Measurements from ENCODE around the gene ESYT1. TPM values are rescaled to one million over a fixed set of nuclear protein-coding genes. Genes with fewer than 3 reads are reported as not detected.

ESYT1 gene
- total and polyA plus RNA-seq, 11 donors, result 17.0 to 81.1 (median 43.4) TPM

DNA sequence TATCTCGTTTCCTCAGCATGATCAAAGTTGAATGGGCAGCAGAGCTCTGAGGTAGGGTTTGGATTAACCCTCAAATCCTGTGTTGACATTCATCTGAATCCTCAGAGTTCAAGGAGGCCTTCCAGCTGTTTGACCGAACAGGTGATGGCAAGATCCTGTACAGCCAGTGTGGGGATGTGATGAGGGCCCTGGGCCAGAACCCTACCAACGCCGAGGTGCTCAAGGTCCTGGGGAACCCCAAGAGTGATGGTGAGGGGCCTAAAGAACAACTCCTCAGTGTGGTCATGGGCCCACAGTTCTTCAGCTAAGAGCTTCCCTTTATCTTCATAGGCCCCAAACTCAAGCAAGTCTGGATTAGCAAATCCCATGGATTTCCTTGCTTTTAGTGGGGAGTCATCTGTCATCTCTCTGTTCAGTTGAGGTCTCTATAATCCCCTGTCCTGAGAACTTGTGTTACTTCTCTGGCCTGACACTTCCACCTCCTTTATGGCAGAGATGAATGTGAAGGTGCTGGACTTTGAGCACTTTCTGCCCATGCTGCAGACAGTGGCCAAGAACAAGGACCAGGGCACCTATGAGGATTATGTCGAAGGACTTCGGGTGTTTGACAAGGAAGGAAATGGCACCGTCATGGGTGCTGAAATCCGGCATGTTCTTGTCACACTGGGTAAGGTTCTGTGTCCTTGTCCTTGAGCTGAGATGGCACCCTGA is 31.6 kb downstream of the ESYT1 start:
- no peak for DNase-seq
- TF ChIP-seq, protein P1, sequence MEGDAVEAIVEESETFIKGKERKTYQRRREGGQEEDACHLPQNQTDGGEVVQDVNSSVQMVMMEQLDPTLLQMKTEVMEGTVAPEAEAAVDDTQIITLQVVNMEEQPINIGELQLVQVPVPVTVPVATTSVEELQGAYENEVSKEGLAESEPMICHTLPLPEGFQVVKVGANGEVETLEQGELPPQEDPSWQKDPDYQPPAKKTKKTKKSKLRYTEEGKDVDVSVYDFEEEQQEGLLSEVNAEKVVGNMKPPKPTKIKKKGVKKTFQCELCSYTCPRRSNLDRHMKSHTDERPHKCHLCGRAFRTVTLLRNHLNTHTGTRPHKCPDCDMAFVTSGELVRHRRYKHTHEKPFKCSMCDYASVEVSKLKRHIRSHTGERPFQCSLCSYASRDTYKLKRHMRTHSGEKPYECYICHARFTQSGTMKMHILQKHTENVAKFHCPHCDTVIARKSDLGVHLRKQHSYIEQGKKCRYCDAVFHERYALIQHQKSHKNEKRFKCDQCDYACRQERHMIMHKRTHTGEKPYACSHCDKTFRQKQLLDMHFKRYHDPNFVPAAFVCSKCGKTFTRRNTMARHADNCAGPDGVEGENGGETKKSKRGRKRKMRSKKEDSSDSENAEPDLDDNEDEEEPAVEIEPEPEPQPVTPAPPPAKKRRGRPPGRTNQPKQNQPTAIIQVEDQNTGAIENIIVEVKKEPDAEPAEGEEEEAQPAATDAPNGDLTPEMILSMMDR (IDR thresholded peaks at IDR 0.05), result no peak
- no peak for TF ChIP-seq POLR2A (IDR thresholded peaks at IDR 0.05)
- WGBS, 4 donors, result 3 to 13% (median 6%) methylated on average over 8 of the region's 8 CpGs
- Histone ChIP-seq H3K4me1 (peaks cover 4 to 45% (median 34%) of the 10 kb centered on the region in 12 donors), H3K36me3 (peaks cover 0 to 55% (median 53%) of the 10 kb centered on the region in 9 donors), H3K27ac (peak overlapping the region; percentile 92 to 99 (median 98)), H3K9me3 (no peaks in the 10 kb centered on the region), H3K27me3 (no peaks in the 10 kb centered on the region), H3K4me3 (peak overlapping the region; percentile 62 to 98 (median 90))
- intact Hi-C loops (cut with DNase I), result loop anchor here in 9 of 10 donors (2.0 to 5.0 kb wide), 5 partner anchors 29 to 42 kb away; partner anchors contain the start of genes ZC3H10 (in 6 of the 9), RPL41 (in 3 of the 9) and SMARCC2 (in 1 of the 9)
- no peak for ATAC-seq

DNA sequence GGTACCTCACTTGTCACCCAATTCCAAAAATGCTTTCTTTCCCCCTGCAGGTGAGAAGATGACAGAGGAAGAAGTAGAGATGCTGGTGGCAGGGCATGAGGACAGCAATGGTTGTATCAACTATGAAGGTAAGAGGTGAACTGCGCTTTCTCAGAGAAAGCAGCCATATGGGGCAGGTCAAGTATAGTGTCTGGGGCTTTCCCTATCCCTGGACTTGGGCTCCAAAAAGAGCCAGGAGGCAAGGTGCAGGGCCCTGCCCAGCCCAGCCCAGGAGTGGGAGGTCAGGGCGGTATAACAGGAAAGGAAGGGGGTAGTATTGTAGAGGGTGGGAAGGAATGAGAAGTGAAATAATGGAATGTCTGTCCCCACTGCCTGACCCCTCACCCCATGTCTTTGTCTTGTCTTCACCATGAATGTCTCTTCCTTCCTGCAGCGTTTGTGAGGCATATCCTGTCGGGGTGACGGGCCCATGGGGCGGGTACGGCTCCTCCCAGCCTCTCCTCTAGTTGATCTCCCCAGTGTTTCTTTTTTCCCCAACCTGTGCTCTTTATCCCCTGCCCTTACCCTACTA is 32.2 kb downstream of the ESYT1 start:
- H3K4me3 ChIP-seq, result peak overlapping the region; percentile 62 to 98 (median 90)
- intact Hi-C loops (cut with DNase I), result no loop called here
- no peak for TF ChIP-seq POLR2A (IDR thresholded peaks at IDR 0.05)
- TF ChIP-seq, protein P1 (IDR thresholded peaks at IDR 0.05), result no peak
- peaks cover 4 to 46% (median 34%) of the 10 kb centered on the region in 12 donors for H3K4me1 ChIP-seq
- peak overlapping the region; percentile 92 to 99 (median 98) for H3K27ac ChIP-seq
- H3K36me3 ChIP-seq, result peaks cover 0 to 62% (median 59%) of the 10 kb centered on the region in 9 donors
- DNase-seq (no peak), ATAC-seq (peak in 1 of 4 donors; percentile 1)
- H3K27me3 ChIP-seq, result no peaks in the 10 kb centered on the region
- 4 to 13% (median 12%) methylated on average over 7 of the region's 7 CpGs for WGBS, 4 donors
- H3K9me3 ChIP-seq, result no peaks in the 10 kb centered on the region

DNA sequence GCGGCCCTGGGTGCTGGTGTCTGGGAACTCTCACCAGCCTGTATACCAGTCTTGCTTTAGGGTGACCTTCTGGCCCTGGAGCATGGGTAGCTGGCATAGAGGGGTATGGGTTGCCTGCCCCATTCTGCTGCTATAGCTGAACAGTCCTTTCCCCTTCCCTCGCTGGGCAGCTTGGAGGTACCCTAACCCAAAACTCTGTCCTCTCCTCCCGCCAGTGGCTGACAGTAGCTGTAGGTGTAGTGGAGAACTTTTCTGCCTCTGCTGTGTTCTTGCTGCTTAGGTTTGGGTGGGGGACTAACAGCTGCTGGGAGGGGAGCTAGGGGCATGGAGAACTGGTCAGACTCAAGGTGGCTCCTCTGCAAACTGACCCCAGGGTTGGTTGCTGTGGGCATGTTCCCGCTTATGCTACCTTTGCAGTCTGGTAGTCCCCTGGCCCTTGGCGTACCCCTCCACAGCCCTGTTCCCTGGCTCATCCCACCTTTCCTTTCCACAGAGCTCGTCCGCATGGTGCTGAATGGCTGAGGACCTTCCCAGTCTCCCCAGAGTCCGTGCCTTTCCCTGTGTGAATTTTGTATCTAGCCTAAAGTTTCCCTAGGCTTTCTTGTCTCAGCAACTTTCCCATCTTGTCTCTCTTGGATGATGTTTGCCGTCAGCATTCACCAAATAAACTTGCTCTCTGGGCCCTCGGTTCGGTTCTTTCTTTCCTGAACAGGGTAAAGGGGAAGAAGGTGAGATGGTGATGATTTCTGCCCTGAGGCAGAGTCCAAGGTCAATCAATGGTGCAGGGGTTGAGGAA is 33.0 kb downstream of the ESYT1 start:
- 42 to 58% (median 46%) methylated on average over 11 of the region's 11 CpGs for WGBS, 4 donors
- no peak for ATAC-seq

More for the DNA sequence above, 33.0 kb downstream of the ESYT1 start:
- H3K4me1 ChIP-seq, result peaks cover 4 to 54% (median 34%) of the 10 kb centered on the region in 12 donors
- H3K27me3 ChIP-seq, result no peaks in the 10 kb centered on the region
- H3K36me3 ChIP-seq, result peaks cover 0 to 70% (median 68%) of the 10 kb centered on the region in 9 donors
- no peaks in the 10 kb centered on the region for H3K9me3 ChIP-seq
- peak overlapping the region; percentile 62 to 98 (median 90) for H3K4me3 ChIP-seq
- DNase-seq, result no peak
- H3K27ac ChIP-seq, result peak overlapping the region in 11 of 12 donors; percentile 50 to 99 (median 98)
- intact Hi-C loops (cut with DNase I), result no loop called here
- TF ChIP-seq, protein P1 (IDR thresholded peaks at IDR 0.05), result no peak
- no peak for TF ChIP-seq POLR2A (IDR thresholded peaks at IDR 0.05)

All from heart left ventricle (tissue), 16 donors.